ENCODE measurements around the gene MAP3K5.
"Not testable (repeated sequence)": the region's sequence is repeated elsewhere in the genome, so short reads cannot be mapped to it uniquely, and the experiment has no call there.

The MAP3K5 gene

GRCh38 chr6:136762022-136762975, 30.0 kb downstream of the MAP3K5 start:
- no peak overlapping the region for H2AFZ ChIP-seq (ENCODE audit: low read depth, low read length, severe bottlenecking)
- H3K4me3 ChIP-seq (ENCODE audit: insufficient read depth, low read length, poor library complexity, severe bottlenecking): no peak overlapping the region
- TF ChIP-seq CTCF (IDR thresholded peaks at IDR 0.05; ENCODE audit: insufficient read depth, low read length, poor library complexity, severe bottlenecking) (no peak), EZH2phosphoT487 (conservative IDR thresholded peaks at IDR 0.05; ENCODE audit: low read length) (no peak)
- no peaks in the 10 kb centered on the region for H3K36me3 ChIP-seq (ENCODE audit: low read length)
- no peak overlapping the region for H3K9ac ChIP-seq (ENCODE audit: low read length)
- H3K27me3 ChIP-seq (ENCODE audit: low read length): no peaks in the 10 kb centered on the region
- no peaks in the 10 kb centered on the region for H3K79me2 ChIP-seq (ENCODE audit: insufficient read depth, low read length)
- H4K20me1 ChIP-seq (ENCODE audit: low read depth, low read length): no peaks in the 10 kb centered on the region
- H3K9me2 ChIP-seq (replicated peaks; ENCODE audit: insufficient read depth, low read length): no peaks in the 10 kb centered on the region
- no peaks in the 10 kb centered on the region for H3F3A ChIP-seq (ENCODE audit: insufficient read depth)
- H3K9me3 ChIP-seq (ENCODE audit: insufficient read depth, low read length): no peaks in the 10 kb centered on the region
- H3K27ac ChIP-seq (ENCODE audit: low read depth, low read length): no peak overlapping the region
- H3K4me2 ChIP-seq (ENCODE audit: low read depth, low read length, poor library complexity, severe bottlenecking): no peak overlapping the region

DNA sequence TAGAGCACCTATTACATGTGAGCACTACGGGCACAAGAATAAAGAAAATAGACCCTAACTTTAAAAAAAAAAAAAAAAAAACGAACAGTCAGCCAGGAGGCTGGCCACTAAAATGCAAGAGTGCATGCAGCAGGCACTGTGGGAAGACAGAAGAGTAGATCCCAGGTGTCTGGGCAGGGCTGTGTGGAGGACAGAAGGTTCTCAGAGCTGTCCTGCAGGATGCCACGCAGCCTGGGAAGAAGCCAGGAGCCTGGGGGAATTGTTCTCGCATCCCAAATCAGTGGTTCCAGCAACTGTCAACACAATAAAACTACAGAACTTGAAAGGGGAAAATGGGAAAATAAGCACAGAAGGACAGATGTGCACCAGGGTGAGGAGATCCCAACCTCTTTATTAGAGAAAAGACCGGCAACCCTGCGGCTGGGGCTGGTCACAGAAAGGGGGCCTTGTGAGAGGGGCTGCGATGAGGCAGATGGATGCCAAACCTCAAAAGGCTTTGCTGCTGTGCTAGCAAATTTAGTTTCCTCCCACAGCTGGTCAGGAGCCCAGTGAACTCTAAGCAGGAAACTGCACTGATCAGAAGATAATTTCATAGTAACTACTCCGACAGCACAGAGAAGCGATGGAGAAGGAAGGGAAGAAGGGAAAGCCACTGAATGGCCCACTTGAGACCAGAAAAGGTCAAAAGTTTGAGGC, 30.9 kb downstream of the MAP3K5 start:
- no peaks in the 10 kb centered on the region for H3K79me2 ChIP-seq (ENCODE audit: insufficient read depth, low read length)
- H3K27ac ChIP-seq (ENCODE audit: low read depth, low read length): no peak overlapping the region
- no peaks in the 10 kb centered on the region for H3K9me2 ChIP-seq (replicated peaks; ENCODE audit: insufficient read depth, low read length)
- H2AFZ ChIP-seq (ENCODE audit: low read depth, low read length, severe bottlenecking): no peak overlapping the region
- H3K36me3 ChIP-seq (ENCODE audit: low read length): no peaks in the 10 kb centered on the region
- no peaks in the 10 kb centered on the region for H3F3A ChIP-seq (ENCODE audit: insufficient read depth)
- H3K9ac ChIP-seq (ENCODE audit: low read length): no peak overlapping the region
- H3K9me3 ChIP-seq (ENCODE audit: insufficient read depth, low read length): no peaks in the 10 kb centered on the region
- TF ChIP-seq EZH2phosphoT487 (conservative IDR thresholded peaks at IDR 0.05; ENCODE audit: low read length) (no peak), CTCF (IDR thresholded peaks at IDR 0.05; ENCODE audit: insufficient read depth, low read length, poor library complexity, severe bottlenecking) (no peak)
- no peaks in the 10 kb centered on the region for H4K20me1 ChIP-seq (ENCODE audit: low read depth, low read length)
- H3K4me2 ChIP-seq (ENCODE audit: low read depth, low read length, poor library complexity, severe bottlenecking): no peak overlapping the region
- no peak overlapping the region for H3K4me3 ChIP-seq (ENCODE audit: insufficient read depth, low read length, poor library complexity, severe bottlenecking)
- no peaks in the 10 kb centered on the region for H3K27me3 ChIP-seq (ENCODE audit: low read length)

GRCh38 chr6:136760781-136761180, 31.5 kb downstream of the MAP3K5 start:
- H3K36me3 ChIP-seq (ENCODE audit: low read length); H3F3A ChIP-seq (ENCODE audit: insufficient read depth); H3K79me2 ChIP-seq (ENCODE audit: insufficient read depth, low read length); H3K4me3 ChIP-seq (ENCODE audit: insufficient read depth, low read length, poor library complexity, severe bottlenecking); H4K20me1 ChIP-seq (ENCODE audit: low read depth, low read length); H2AFZ ChIP-seq (ENCODE audit: low read depth, low read length, severe bottlenecking); H3K27me3 ChIP-seq (ENCODE audit: low read length); H3K9me3 ChIP-seq (ENCODE audit: insufficient read depth, low read length); H3K4me2 ChIP-seq (ENCODE audit: low read depth, low read length, poor library complexity, severe bottlenecking); H3K9ac ChIP-seq (ENCODE audit: low read length); H3K9me2 ChIP-seq (replicated peaks; ENCODE audit: insufficient read depth, low read length); H3K27ac ChIP-seq (ENCODE audit: low read depth, low read length): not testable (repeated sequence)

DNA sequence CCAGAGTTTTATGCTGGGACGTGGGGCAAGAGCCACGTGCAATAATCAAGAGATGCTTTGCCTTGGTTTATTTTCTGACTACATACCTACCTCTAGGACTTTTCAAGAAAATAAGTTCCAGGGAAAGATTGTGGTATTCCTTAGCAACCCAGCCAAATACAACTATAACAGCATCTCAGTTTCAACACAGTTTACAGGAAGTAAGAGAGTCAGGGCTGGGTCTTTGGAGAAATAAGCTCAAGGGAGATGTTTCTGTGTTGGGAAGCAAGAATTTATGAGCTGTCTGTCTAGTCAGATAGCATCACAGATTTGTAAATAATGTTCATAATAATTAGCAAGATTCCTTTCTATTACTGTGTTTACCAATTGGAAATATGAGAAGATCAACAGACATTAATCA, 35.1 kb downstream of the MAP3K5 start:
- Histone ChIP-seq H3K9me2 (replicated peaks; ENCODE audit: insufficient read depth, low read length) (no peaks in the 10 kb centered on the region), H3K9me3 (ENCODE audit: insufficient read depth, low read length) (no peaks in the 10 kb centered on the region), H3K36me3 (ENCODE audit: low read length) (no peaks in the 10 kb centered on the region), H3K4me3 (ENCODE audit: insufficient read depth, low read length, poor library complexity, severe bottlenecking) (no peak overlapping the region), H3K27me3 (ENCODE audit: low read length) (no peaks in the 10 kb centered on the region), H2AFZ (ENCODE audit: low read depth, low read length, severe bottlenecking) (no peak overlapping the region), H3K79me2 (ENCODE audit: insufficient read depth, low read length) (no peaks in the 10 kb centered on the region), H3K27ac (ENCODE audit: low read depth, low read length) (no peak overlapping the region), H3F3A (ENCODE audit: insufficient read depth) (no peaks in the 10 kb centered on the region), H4K20me1 (ENCODE audit: low read depth, low read length) (no peaks in the 10 kb centered on the region), H3K4me2 (ENCODE audit: low read depth, low read length, poor library complexity, severe bottlenecking) (no peak overlapping the region), H3K9ac (ENCODE audit: low read length) (no peak overlapping the region)
- no peak for TF ChIP-seq CTCF (IDR thresholded peaks at IDR 0.05; ENCODE audit: insufficient read depth, low read length, poor library complexity, severe bottlenecking)
- no peak for TF ChIP-seq EZH2phosphoT487 (conservative IDR thresholded peaks at IDR 0.05; ENCODE audit: low read length)
